CD14-positive monocyte (primary cell): ENCODE results near the gene DACT3. TPM values are rescaled to one million over a fixed set of nuclear protein-coding genes. Genes with fewer than 3 reads are reported as not detected.
A peak's percentile ranks its signal among the peaks of the same experiment; 100 is the strongest.

ENCODE experiments used
- DNase-seq, 3 donors: peaks; one replicate each; pipeline ENCODE4 v3.0.0-alpha.2; 2011 to 2022
- H2AFZ ChIP-seq: 2 replicates; pipeline ENCODE4 v1.6.0; 2012; ENCODE audit warnings: mild to moderate bottlenecking, low read depth, low read length, inconsistent platforms; ENCODE audit not compliant: insufficient read depth, poor library complexity, severe bottlenecking
- H3K27ac ChIP-seq, 2 donors: 1 replicate in 1 of 2; 2 replicates in 1 of 2; pipeline ENCODE4 v1.5.1; 2012 to 2013; ENCODE audit warnings: low read length in 2 of 2, control low read depth in 1 of 2, inconsistent platforms in 1 of 2, low read depth in 1 of 2, mild to moderate bottlenecking in 1 of 2
- H3K27me3 ChIP-seq, 2 donors: one replicate each; pipeline versions ENCODE4 v1.6.0 to v1.6.1; 2011 to 2013; ENCODE audit warnings: low read length in 2 of 2; ENCODE audit not compliant: control insufficient read depth in 2 of 2, insufficient read depth in 2 of 2
- H3K36me3 ChIP-seq, 2 donors: replicated peaks in 1 of 2; 1 replicate in 1 of 2; 2 replicates in 1 of 2; pipeline versions ENCODE4 v1.5.1 to v1.6.1; 2012 to 2013; ENCODE audit warnings: low read length in 2 of 2, control low read depth in 1 of 2, inconsistent platforms in 1 of 2, mild to moderate bottlenecking in 1 of 2; ENCODE audit not compliant: insufficient read depth in 2 of 2, control insufficient read depth in 1 of 2
- H3K4me1 ChIP-seq, 2 donors: 1 replicate in 1 of 2; 2 replicates in 1 of 2; pipeline versions ENCODE4 v1.5.1 to v1.6.1; 2012 to 2013; ENCODE audit warnings: low read length in 2 of 2, control low read depth in 1 of 2, inconsistent platforms in 1 of 2, mild to moderate bottlenecking in 1 of 2, moderate library complexity in 1 of 2; ENCODE audit not compliant: insufficient read depth in 2 of 2, control insufficient read depth in 1 of 2
- H3K4me2 ChIP-seq: replicated peaks from 2 replicates; pipeline ENCODE3; 2012; ENCODE audit warnings: low read length, moderate library complexity, mild to moderate bottlenecking; ENCODE audit not compliant: poor library complexity, severe bottlenecking; ENCODE audit errors: extremely low read depth
- H3K4me3 ChIP-seq, 3 experiments: fragments of 200-600 bp in 1 of 3; sonication (generic) in 1 of 3; replicated peaks in 1 of 3; 1 replicate in 2 of 3; 2 replicates in 1 of 3; pipeline ENCODE4 v1.5.1; 2011 to 2013; ENCODE audit warnings: low read length in 3 of 3, mild to moderate bottlenecking in 3 of 3, control low read depth in 2 of 3, low read depth in 2 of 3, inconsistent platforms in 1 of 3, moderate library complexity in 1 of 3
- H3K79me2 ChIP-seq: 2 replicates; pipeline ENCODE4 v1.6.0; 2012; ENCODE audit warnings: mild to moderate bottlenecking, control low read depth, inconsistent platforms, low read length, moderate library complexity; ENCODE audit not compliant: insufficient read depth
- H3K9ac ChIP-seq: 2 replicates; pipeline ENCODE4 v1.6.0; 2017; ENCODE audit warnings: low read length, mild to moderate bottlenecking; ENCODE audit not compliant: insufficient read depth, poor library complexity, severe bottlenecking
- H3K9me3 ChIP-seq, 2 donors: replicated peaks in 1 of 2; 1 replicate in 1 of 2; 2 replicates in 1 of 2; pipeline versions ENCODE4 v1.5.1 to v1.6.1; 2012 to 2013; ENCODE audit warnings: low read length in 2 of 2, control low read depth in 1 of 2; ENCODE audit not compliant: control insufficient read depth in 1 of 2, insufficient read depth in 1 of 2
- H4K20me1 ChIP-seq: 2 replicates; pipeline ENCODE4 v1.6.0; 2012; ENCODE audit warnings: mild to moderate bottlenecking, low read length, control low read depth, moderate library complexity; ENCODE audit not compliant: insufficient read depth
- H3K27ac Mint-ChIP-seq, 7 donors: one replicate each; pipeline ENCODE4 v1.8.0; 2020; ENCODE audit warnings: mild to moderate bottlenecking in 7 of 7, mixed read lengths in 7 of 7, moderate library complexity in 6 of 7, inconsistent platforms in 2 of 7
- H3K27me3 Mint-ChIP-seq, 3 donors: one replicate each; pipeline ENCODE4 v1.8.0; 2021 to 2022; ENCODE audit warnings: low read depth in 3 of 3, mild to moderate bottlenecking in 3 of 3, mixed read lengths in 3 of 3, moderate library complexity in 3 of 3, inconsistent platforms in 1 of 3
- H3K36me3 Mint-ChIP-seq, 2 donors: one replicate each; pipeline ENCODE4 v1.8.0; 2020; ENCODE audit warnings: mixed read lengths in 2 of 2, inconsistent platforms in 1 of 2, mild to moderate bottlenecking in 1 of 2
- H3K4me1 Mint-ChIP-seq: one replicate; pipeline ENCODE4 v1.8.0; 2020; ENCODE audit warnings: mild to moderate bottlenecking, mixed read lengths
- H3K4me3 Mint-ChIP-seq, 2 donors: one replicate each; pipeline ENCODE4 v1.8.0; 2020; ENCODE audit warnings: mild to moderate bottlenecking in 2 of 2, mixed read lengths in 2 of 2, moderate library complexity in 1 of 2
- H3K9me3 Mint-ChIP-seq, 7 donors: one replicate each; pipeline ENCODE4 v1.8.0; 2020 to 2022; ENCODE audit warnings: mixed read lengths in 7 of 7, mild to moderate bottlenecking in 6 of 7, moderate library complexity in 6 of 7, inconsistent platforms in 2 of 7
- CTCF ChIP-seq: fragments of 200-600 bp; IDR thresholded peaks from one replicate; pipeline ENCODE4 v1.8.0; 2022; ENCODE audit warnings: antibody characterized with exemption, mild to moderate bottlenecking
- WGBS: methylation state at CpG from one replicate; pipeline ENCODE4 v1.1.5; 2013; ENCODE audit warnings: missing lambda C conversion rate; ENCODE audit not compliant: insufficient coverage; 5-methylcytosine and 5-hydroxymethylcytosine counted together
- intact Hi-C, 2 donors: fragments of 100-400 bp; cut with micrococcal nuclease; formaldehyde crosslinking; loops; one replicate each; pipeline versions ENCODE4 v1.15.0 to v1.15.1; 2023
- polyA plus RNA-seq, 3 donors: library from polyadenylated mRNA; depleted of rRNA in 1 of 3; unstranded in 2 of 3; stranded (reverse) in 1 of 3; fragments of 300-500 nt in 2 of 3; fragments of >200 nt in 1 of 3; fragmentation: Illumina TruSeq in 2 of 3; gene quantifications; 1 replicate in 2 of 3; 2 replicates in 1 of 3; pipeline ENCODE4 v1.2.3, GENCODE V29; 2012 to 2021

Gene DACT3
- polyA plus RNA-seq, 3 donors = 0.05 to 0.23 (median 0.09) TPM

GRCh38 chr19:46600384-46601317, 60.3 kb downstream of the DACT3 start:
- no peaks in the 10 kb centered on the region for H3K27me3 ChIP-seq
- H4K20me1 ChIP-seq = peaks cover 39% of the 10 kb centered on the region
- peaks cover 12 to 16% of the 10 kb centered on the region in 2 donors for H3K36me3 Mint-ChIP-seq
- peak overlapping the region; percentile 98 for H3K9ac ChIP-seq
- peaks cover 45% of the 10 kb centered on the region for H3K79me2 ChIP-seq
- H3K27ac ChIP-seq = peak overlapping the region; percentile 99 to 100
- peaks cover 4 to 14% (median 5%) of the 10 kb centered on the region in 3 donors for H3K27me3 Mint-ChIP-seq
- peaks cover 4 to 6% of the 10 kb centered on the region in 2 donors for H3K9me3 ChIP-seq
- H3K4me2 ChIP-seq = peak overlapping the region; percentile 88
- H3K4me1 ChIP-seq = peaks cover 30 to 36% of the 10 kb centered on the region in 2 donors
- WGBS = 1% methylated on average over 90 of the region's 93 CpGs
- DNase-seq = peak; percentile 95 to 98 (median 98)
- H3K4me3 Mint-ChIP-seq = peak overlapping the region; percentile 95 to 97
- H2AFZ ChIP-seq = peak overlapping the region; percentile 89
- H3K27ac Mint-ChIP-seq = peak overlapping the region; percentile 100
- peaks cover 3 to 8% of the 10 kb centered on the region in 2 donors for H3K36me3 ChIP-seq
- peak overlapping the region; percentile 90 to 99 (median 93) for H3K4me3 ChIP-seq
- H3K9me3 Mint-ChIP-seq = peaks cover 4 to 17% (median 15%) of the 10 kb centered on the region in 7 donors
- TF ChIP-seq CTCF = no peak
- intact Hi-C loops = loop anchor here in 1 of 2 donors (10.0 kb wide), 1 partner anchor 46 kb away; no protein-coding TSS in a partner anchor
- peaks cover 34% of the 10 kb centered on the region for H3K4me1 Mint-ChIP-seq

- peak overlapping the region; percentile 100 for H3K27ac Mint-ChIP-seq
- peak overlapping the region; percentile 89 for H2AFZ ChIP-seq
- peak overlapping the region; percentile 99 to 100 for H3K27ac ChIP-seq
- H3K4me3 ChIP-seq = peak overlapping the region; percentile 46 to 99 (median 93)
- peaks cover 4 to 9% of the 10 kb centered on the region in 2 donors for H3K36me3 Mint-ChIP-seq
- DNase-seq = peak in 1 of 3 donors; percentile 30
- H3K4me3 Mint-ChIP-seq = peak overlapping the region; percentile 95 to 97
- no peak for TF ChIP-seq CTCF
- H4K20me1 ChIP-seq = peaks cover 31% of the 10 kb centered on the region
- H3K9me3 ChIP-seq = peaks cover 4 to 6% of the 10 kb centered on the region in 2 donors
- no peaks in the 10 kb centered on the region for H3K27me3 ChIP-seq
- intact Hi-C loops = loop anchor here in 1 of 2 donors (10.0 kb wide), 1 partner anchor 45 kb away; no protein-coding TSS in a partner anchor
- H3K36me3 ChIP-seq = peaks cover 0 to under 1% of the 10 kb centered on the region in 2 donors
- H3K27me3 Mint-ChIP-seq = peaks cover 5 to 14% (median 5%) of the 10 kb centered on the region in 3 donors
- H3K4me1 Mint-ChIP-seq = peaks cover 33% of the 10 kb centered on the region
- H3K4me1 ChIP-seq = peaks cover 30 to 36% of the 10 kb centered on the region in 2 donors
- peak overlapping the region; percentile 98 for H3K9ac ChIP-seq
- H3K9me3 Mint-ChIP-seq = peaks cover 4 to 17% (median 15%) of the 10 kb centered on the region in 7 donors
- WGBS = 40% methylated on average over 2 of the region's 9 CpGs
- peaks cover 37% of the 10 kb centered on the region for H3K79me2 ChIP-seq
- H3K4me2 ChIP-seq = peak overlapping the region; percentile 88
Observed at GRCh38 chr19:46599716-46600373, 61.1 kb downstream of the DACT3 start.
